Osteocyte (in vitro differentiated cells): ENCODE results near the gene MICAL1. TPM values are rescaled to one million over a fixed set of nuclear protein-coding genes. Genes with fewer than 3 reads are reported as not detected.
A peak's percentile ranks its signal among the peaks of the same experiment; 100 is the strongest.

Source experiments
- DNase-seq: peaks from one replicate; pipeline ENCODE4 v3.0.0; 2021; ENCODE audit warnings: mixed read lengths; ENCODE audit not compliant: unreplicated experiment; ENCODE audit errors: extremely low spot score
- H3K27ac Mint-ChIP-seq: one replicate; pipeline ENCODE4 v1.8.0; 2021; ENCODE audit warnings: mild to moderate bottlenecking, mixed read lengths; ENCODE audit not compliant: unreplicated experiment
- H3K27me3 Mint-ChIP-seq: one replicate; pipeline ENCODE4 v1.8.0; 2021; ENCODE audit warnings: mixed read lengths; ENCODE audit not compliant: unreplicated experiment
- H3K36me3 Mint-ChIP-seq: one replicate; pipeline ENCODE4 v1.8.0; 2021; ENCODE audit warnings: mixed read lengths; ENCODE audit not compliant: unreplicated experiment
- H3K4me1 Mint-ChIP-seq: one replicate; pipeline ENCODE4 v1.8.0; 2021; ENCODE audit warnings: mixed read lengths; ENCODE audit not compliant: unreplicated experiment
- H3K4me3 Mint-ChIP-seq: one replicate; pipeline ENCODE4 v1.8.0; 2021; ENCODE audit warnings: mild to moderate bottlenecking, moderate library complexity, mixed read lengths; ENCODE audit not compliant: unreplicated experiment
- H3K9me3 Mint-ChIP-seq: one replicate; pipeline ENCODE4 v1.8.0; 2021; ENCODE audit warnings: mixed read lengths; ENCODE audit not compliant: unreplicated experiment
- CTCF ChIP-seq: fragments of 200-600 bp; sonication (generic); IDR thresholded peaks from 2 replicates; pipeline ENCODE4 v1.5.0; 2021; ENCODE audit warnings: antibody characterized with exemption, mild to moderate bottlenecking, moderate library complexity
- total RNA-seq: library from RNA; stranded (reverse); gene quantifications from 2 replicates; pipeline ENCODE4 v1.2.1, GENCODE V29; 2021

The MICAL1 gene
- total RNA-seq, 1 donor from 2014 or later, result 59.5 TPM

- no peak for TF ChIP-seq CTCF
- no peaks in the 10 kb centered on the region for H3K9me3 Mint-ChIP-seq
- no peak overlapping the region for H3K4me3 Mint-ChIP-seq
- H3K36me3 Mint-ChIP-seq, result peaks cover 25% of the 10 kb centered on the region
- no peaks in the 10 kb centered on the region for H3K27me3 Mint-ChIP-seq
- DNase-seq, result no peak
- H3K27ac Mint-ChIP-seq, result no peak overlapping the region
- H3K4me1 Mint-ChIP-seq, result peaks cover 39% of the 10 kb centered on the region
Observed at GRCh38 chr6:109480993-109481480, 25.5 kb upstream of the MICAL1 start.

GRCh38 chr6:109478841-109479624, 23.5 kb upstream of the MICAL1 start:
- peak overlapping the region; percentile 23 for H3K4me3 Mint-ChIP-seq
- peaks cover 37% of the 10 kb centered on the region for H3K36me3 Mint-ChIP-seq
- no peak for DNase-seq

GRCh38 chr6:109478222-109478805, 22.7 kb upstream of the MICAL1 start:
- Mint-ChIP-seq H3K4me1 (peaks cover 39% of the 10 kb centered on the region), H3K27me3 (no peaks in the 10 kb centered on the region), H3K27ac (peak overlapping the region; percentile 58), H3K9me3 (no peaks in the 10 kb centered on the region), H3K4me3 (peak overlapping the region; percentile 23), H3K36me3 (peaks cover 44% of the 10 kb centered on the region)
- no peak for DNase-seq
- no peak for TF ChIP-seq CTCF

More at GRCh38 chr6:109478841-109479624, 23.5 kb upstream of the MICAL1 start:
- peak overlapping the region; percentile 58 for H3K27ac Mint-ChIP-seq
- H3K9me3 Mint-ChIP-seq, result no peaks in the 10 kb centered on the region
- no peaks in the 10 kb centered on the region for H3K27me3 Mint-ChIP-seq
- peaks cover 39% of the 10 kb centered on the region for H3K4me1 Mint-ChIP-seq
- no peak for TF ChIP-seq CTCF

GRCh38 chr6:109477725-109478124, 22.2 kb upstream of the MICAL1 start:
- no peak for TF ChIP-seq CTCF
- Mint-ChIP-seq H3K4me1 (peaks cover 39% of the 10 kb centered on the region), H3K36me3 (peaks cover 49% of the 10 kb centered on the region), H3K9me3 (no peaks in the 10 kb centered on the region), H3K4me3 (no peak overlapping the region), H3K27ac (peak overlapping the region; percentile 28), H3K27me3 (no peaks in the 10 kb centered on the region)
- no peak for DNase-seq

GRCh38 chr6:109477184-109477583, 21.6 kb upstream of the MICAL1 start:
- H3K4me3 Mint-ChIP-seq, result no peak overlapping the region
- H3K27me3 Mint-ChIP-seq, result no peaks in the 10 kb centered on the region
- no peak for TF ChIP-seq CTCF
- H3K4me1 Mint-ChIP-seq, result peaks cover 36% of the 10 kb centered on the region
- H3K27ac Mint-ChIP-seq, result no peak overlapping the region
- H3K9me3 Mint-ChIP-seq, result no peaks in the 10 kb centered on the region
- DNase-seq, result no peak
- peaks cover 54% of the 10 kb centered on the region for H3K36me3 Mint-ChIP-seq
